ENCODE results near the gene ZNF23. TPM values are rescaled to one million over a fixed set of nuclear protein-coding genes. Genes with fewer than 3 reads are reported as not detected.

ZNF23 gene
- total RNA-seq, 1 donor from 2014 or later, result 18.2 TPM

DNA sequence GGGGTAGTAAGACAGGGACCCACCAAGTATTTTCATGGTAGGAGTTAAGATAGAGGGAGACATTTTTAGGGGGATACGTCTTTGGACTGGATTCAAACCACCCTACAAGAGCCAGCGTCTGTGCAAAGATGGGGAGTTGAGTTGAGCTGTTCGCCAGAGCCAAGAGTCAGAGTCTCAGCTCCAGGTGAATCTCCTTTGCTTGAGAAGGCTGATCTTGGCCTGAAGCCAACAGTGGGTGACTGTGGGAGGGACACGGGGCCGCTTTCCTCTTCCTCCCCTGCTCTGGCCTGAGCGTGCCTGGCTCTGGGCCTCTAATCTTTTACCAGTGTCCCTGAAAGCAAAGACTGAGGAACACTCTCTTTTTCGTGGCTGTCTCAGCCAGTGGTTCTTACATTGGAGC lies 25.6 kb downstream of the ZNF23 start:
- Mint-ChIP-seq H3K27me3 (ENCODE audit: insufficient read depth, low read depth) (peaks cover 12% of the 10 kb centered on the region), H3K9me3 (peaks cover 12% of the 10 kb centered on the region), H3K4me3 (no peak overlapping the region), H3K4me1 (no peaks in the 10 kb centered on the region), H3K27ac (no peak overlapping the region), H3K36me3 (no peaks in the 10 kb centered on the region)
- Histone ChIP-seq H3K79me2 (ENCODE audit: low read depth) (no peaks in the 10 kb centered on the region), H3K9ac (no peak overlapping the region), H3K4me1 (no peaks in the 10 kb centered on the region), H3K27me3 (no peaks in the 10 kb centered on the region), H3K36me3 (no peaks in the 10 kb centered on the region), H3K4me3 (no peak overlapping the region), H3K27ac (no peak overlapping the region), H3K9me3 (ENCODE audit: low read depth) (no peaks in the 10 kb centered on the region), H3K4me2 (no peak overlapping the region), H2AFZ (replicated peaks) (no peak overlapping the region), H4K20me1 (ENCODE audit: low read depth) (no peaks in the 10 kb centered on the region), H3F3A (ENCODE audit: low read depth) (no peaks in the 10 kb centered on the region)
- DNase-seq (ENCODE audit: low spot score), result no peak
- TF ChIP-seq EZH2 (IDR thresholded peaks at IDR 0.05) (no peak), EZH2phosphoT487 (IDR thresholded peaks at IDR 0.05) (no peak)
- TF ChIP-seq, protein P1, sequence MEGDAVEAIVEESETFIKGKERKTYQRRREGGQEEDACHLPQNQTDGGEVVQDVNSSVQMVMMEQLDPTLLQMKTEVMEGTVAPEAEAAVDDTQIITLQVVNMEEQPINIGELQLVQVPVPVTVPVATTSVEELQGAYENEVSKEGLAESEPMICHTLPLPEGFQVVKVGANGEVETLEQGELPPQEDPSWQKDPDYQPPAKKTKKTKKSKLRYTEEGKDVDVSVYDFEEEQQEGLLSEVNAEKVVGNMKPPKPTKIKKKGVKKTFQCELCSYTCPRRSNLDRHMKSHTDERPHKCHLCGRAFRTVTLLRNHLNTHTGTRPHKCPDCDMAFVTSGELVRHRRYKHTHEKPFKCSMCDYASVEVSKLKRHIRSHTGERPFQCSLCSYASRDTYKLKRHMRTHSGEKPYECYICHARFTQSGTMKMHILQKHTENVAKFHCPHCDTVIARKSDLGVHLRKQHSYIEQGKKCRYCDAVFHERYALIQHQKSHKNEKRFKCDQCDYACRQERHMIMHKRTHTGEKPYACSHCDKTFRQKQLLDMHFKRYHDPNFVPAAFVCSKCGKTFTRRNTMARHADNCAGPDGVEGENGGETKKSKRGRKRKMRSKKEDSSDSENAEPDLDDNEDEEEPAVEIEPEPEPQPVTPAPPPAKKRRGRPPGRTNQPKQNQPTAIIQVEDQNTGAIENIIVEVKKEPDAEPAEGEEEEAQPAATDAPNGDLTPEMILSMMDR (IDR thresholded peaks at IDR 0.05), result no peak

DNA sequence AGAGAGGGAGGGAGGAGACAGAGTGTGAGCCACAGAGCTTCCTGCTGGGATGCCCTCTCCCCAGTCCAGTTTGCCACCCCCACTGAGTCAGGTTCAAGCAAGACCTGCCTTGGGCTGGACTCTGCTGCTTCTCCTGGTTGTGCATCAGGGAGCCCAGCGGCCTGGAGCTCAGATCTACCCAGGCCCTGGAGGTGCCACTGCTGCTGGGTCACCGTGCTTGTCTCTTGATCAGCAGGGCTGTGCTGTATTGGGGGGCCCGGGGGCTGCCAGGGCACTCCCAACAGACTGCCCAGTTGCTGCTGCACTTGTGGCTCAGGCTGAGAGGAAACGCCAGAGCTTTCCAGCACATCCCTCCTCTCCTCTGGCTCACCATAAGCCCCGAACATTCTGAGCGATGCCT lies 29.1 kb downstream of the ZNF23 start:
- Histone ChIP-seq H3K79me2 (ENCODE audit: low read depth) (no peaks in the 10 kb centered on the region), H3K9ac (no peak overlapping the region), H3K9me3 (ENCODE audit: low read depth) (no peaks in the 10 kb centered on the region), H4K20me1 (ENCODE audit: low read depth) (no peaks in the 10 kb centered on the region), H3K4me3 (no peak overlapping the region), H3K27ac (no peak overlapping the region), H3K4me1 (no peaks in the 10 kb centered on the region), H3K36me3 (no peaks in the 10 kb centered on the region), H3K4me2 (no peak overlapping the region), H2AFZ (replicated peaks) (no peak overlapping the region), H3K27me3 (peaks cover 28% of the 10 kb centered on the region), H3F3A (ENCODE audit: low read depth) (no peaks in the 10 kb centered on the region)
- Mint-ChIP-seq H3K4me3 (no peak overlapping the region), H3K27ac (no peak overlapping the region), H3K27me3 (ENCODE audit: insufficient read depth, low read depth) (peaks cover 12% of the 10 kb centered on the region), H3K36me3 (no peaks in the 10 kb centered on the region), H3K4me1 (no peaks in the 10 kb centered on the region), H3K9me3 (peaks cover 6% of the 10 kb centered on the region)
- no peak for DNase-seq (ENCODE audit: low spot score)
- TF ChIP-seq, protein P1 (IDR thresholded peaks at IDR 0.05), result no peak
- TF ChIP-seq EZH2 (IDR thresholded peaks at IDR 0.05) (no peak), EZH2phosphoT487 (IDR thresholded peaks at IDR 0.05) (no peak)

DNA sequence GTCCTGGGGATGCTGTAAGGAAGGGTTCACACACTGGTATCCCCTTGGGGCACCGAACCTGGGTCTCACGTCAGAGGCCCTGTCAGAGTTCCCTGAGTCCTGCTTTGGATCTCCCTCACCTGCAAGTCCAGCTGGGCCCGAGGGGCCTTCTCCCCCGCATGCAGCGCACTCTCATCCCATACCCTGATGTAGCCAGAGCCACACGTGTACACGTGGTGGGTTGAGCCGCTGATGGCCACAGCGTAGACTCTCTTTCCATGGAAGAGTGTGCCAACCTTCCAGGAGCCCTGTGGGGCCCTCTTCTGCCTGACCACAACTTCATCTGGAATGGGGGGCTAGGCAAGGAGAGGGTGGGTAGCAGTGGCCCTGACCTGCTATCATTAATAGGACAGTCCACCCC lies 30.1 kb downstream of the ZNF23 start:
- no peak overlapping the region for H3K4me3 Mint-ChIP-seq
- no peak overlapping the region for H3K9ac ChIP-seq
- H3K79me2 ChIP-seq (ENCODE audit: low read depth), result no peaks in the 10 kb centered on the region
- peaks cover 5% of the 10 kb centered on the region for H3F3A ChIP-seq (ENCODE audit: low read depth)
- peaks cover 2% of the 10 kb centered on the region for H3K4me1 Mint-ChIP-seq
- H3K4me2 ChIP-seq, result no peak overlapping the region
- no peak overlapping the region for H3K4me3 ChIP-seq
- TF ChIP-seq EZH2phosphoT487 (IDR thresholded peaks at IDR 0.05) (no peak), EZH2 (IDR thresholded peaks at IDR 0.05) (no peak)
- TF ChIP-seq, protein P1 (IDR thresholded peaks at IDR 0.05), result no peak
- H3K27ac ChIP-seq, result no peak overlapping the region
- no peaks in the 10 kb centered on the region for H3K36me3 Mint-ChIP-seq
- H4K20me1 ChIP-seq (ENCODE audit: low read depth), result peaks cover 2% of the 10 kb centered on the region
- H3K4me1 ChIP-seq, result no peaks in the 10 kb centered on the region
- DNase-seq (ENCODE audit: low spot score), result no peak
- H3K27me3 ChIP-seq, result peaks cover 28% of the 10 kb centered on the region
- H3K36me3 ChIP-seq, result no peaks in the 10 kb centered on the region
- no peak overlapping the region for H3K27ac Mint-ChIP-seq
- H3K9me3 Mint-ChIP-seq, result peaks cover 3% of the 10 kb centered on the region
- no peak overlapping the region for H2AFZ ChIP-seq (replicated peaks)
- no peaks in the 10 kb centered on the region for H3K9me3 ChIP-seq (ENCODE audit: low read depth)
- H3K27me3 Mint-ChIP-seq (ENCODE audit: insufficient read depth, low read depth), result peaks cover 9% of the 10 kb centered on the region

All from neural progenitor cell (in vitro differentiated cells).